ENCODE measurements around the gene ROBO1. TPM values are rescaled to one million over a fixed set of nuclear protein-coding genes. Genes with fewer than 3 reads are reported as not detected.
A peak's percentile ranks its signal among the peaks of the same experiment; 100 is the strongest.

ROBO1 gene
- total RNA-seq, 2 donors from 2014 or later: 7.6 to 19.7 TPM

DNA sequence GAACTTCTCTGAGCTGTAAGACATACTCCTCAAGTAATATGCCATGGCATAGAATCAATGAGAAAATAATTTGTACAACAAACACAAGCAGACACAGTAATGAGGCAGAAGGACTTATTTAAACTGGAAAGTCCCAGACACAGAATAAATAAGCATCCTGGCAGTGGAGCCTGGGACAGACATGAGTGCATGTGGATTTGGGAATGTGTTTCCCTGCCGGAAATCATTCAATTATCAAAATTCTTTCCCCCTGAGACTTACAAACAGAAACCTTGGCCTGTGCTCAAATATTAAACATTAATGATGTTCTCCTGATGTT lies 520.1 kb downstream of the ROBO1 start:
- Histone ChIP-seq H3K4me3 (no peak overlapping the region), H3K9me3 (no peaks in the 10 kb centered on the region), H3K27ac (peak overlapping the region in 1 of 2 donors; percentile 37), H3K4me1 (no peaks in the 10 kb centered on the region), H3K27me3 (no peaks in the 10 kb centered on the region), H3K36me3 (no peaks in the 10 kb centered on the region)
- TF ChIP-seq, protein P1, sequence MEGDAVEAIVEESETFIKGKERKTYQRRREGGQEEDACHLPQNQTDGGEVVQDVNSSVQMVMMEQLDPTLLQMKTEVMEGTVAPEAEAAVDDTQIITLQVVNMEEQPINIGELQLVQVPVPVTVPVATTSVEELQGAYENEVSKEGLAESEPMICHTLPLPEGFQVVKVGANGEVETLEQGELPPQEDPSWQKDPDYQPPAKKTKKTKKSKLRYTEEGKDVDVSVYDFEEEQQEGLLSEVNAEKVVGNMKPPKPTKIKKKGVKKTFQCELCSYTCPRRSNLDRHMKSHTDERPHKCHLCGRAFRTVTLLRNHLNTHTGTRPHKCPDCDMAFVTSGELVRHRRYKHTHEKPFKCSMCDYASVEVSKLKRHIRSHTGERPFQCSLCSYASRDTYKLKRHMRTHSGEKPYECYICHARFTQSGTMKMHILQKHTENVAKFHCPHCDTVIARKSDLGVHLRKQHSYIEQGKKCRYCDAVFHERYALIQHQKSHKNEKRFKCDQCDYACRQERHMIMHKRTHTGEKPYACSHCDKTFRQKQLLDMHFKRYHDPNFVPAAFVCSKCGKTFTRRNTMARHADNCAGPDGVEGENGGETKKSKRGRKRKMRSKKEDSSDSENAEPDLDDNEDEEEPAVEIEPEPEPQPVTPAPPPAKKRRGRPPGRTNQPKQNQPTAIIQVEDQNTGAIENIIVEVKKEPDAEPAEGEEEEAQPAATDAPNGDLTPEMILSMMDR (IDR thresholded peaks at IDR 0.05): no peak
- DNase-seq (ENCODE audit: low spot score): no peak

DNA sequence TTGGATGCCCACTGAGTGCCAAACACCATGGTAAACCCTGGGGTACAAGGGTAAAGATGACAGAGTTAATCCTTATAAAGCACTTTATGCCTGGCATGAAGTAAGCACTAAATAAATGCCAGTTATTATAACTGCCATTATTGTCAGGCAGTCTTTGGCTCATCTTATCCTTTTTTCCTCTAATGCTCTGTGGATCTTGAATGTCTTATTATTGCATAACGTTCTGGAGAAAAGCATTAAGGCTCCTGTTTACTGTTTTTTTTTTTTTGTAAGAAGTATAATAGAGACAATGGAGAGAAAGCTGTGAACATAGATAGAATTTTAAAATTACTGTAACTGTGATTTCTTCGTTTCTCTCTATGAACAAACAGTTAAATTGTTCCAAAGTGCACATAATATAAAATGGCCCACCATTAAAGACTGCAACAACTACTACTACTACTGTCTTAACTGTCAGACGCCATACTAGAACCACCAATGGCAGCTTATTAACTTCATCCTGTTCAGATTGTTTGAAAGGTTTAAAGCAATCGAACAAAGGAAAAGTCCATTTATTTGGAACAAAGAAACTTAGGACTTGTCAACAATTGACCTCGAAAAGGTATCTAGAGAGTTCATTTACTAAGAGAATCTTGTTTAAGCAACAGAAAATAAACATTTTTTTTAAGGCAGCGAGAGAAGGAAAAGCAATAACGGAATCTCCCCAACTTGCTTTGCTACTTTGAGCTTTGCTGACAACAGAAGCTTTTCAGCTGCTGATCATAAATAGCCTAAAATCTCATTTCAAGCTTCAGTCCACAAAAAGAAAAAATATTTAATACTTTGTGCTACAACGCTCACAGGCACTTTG lies 520.7 kb downstream of the ROBO1 start:
- H3K36me3 ChIP-seq: no peaks in the 10 kb centered on the region
- no peak for DNase-seq (ENCODE audit: low spot score)
- H3K4me1 ChIP-seq: no peaks in the 10 kb centered on the region
- peak overlapping the region in 1 of 2 donors; percentile 37 for H3K27ac ChIP-seq
- peaks cover 0 to 2% of the 10 kb centered on the region in 2 donors for H3K9me3 ChIP-seq
- H3K27me3 ChIP-seq: no peaks in the 10 kb centered on the region
- no peak overlapping the region for H3K4me3 ChIP-seq
- TF ChIP-seq, protein P1 (IDR thresholded peaks at IDR 0.05): no peak

DNA sequence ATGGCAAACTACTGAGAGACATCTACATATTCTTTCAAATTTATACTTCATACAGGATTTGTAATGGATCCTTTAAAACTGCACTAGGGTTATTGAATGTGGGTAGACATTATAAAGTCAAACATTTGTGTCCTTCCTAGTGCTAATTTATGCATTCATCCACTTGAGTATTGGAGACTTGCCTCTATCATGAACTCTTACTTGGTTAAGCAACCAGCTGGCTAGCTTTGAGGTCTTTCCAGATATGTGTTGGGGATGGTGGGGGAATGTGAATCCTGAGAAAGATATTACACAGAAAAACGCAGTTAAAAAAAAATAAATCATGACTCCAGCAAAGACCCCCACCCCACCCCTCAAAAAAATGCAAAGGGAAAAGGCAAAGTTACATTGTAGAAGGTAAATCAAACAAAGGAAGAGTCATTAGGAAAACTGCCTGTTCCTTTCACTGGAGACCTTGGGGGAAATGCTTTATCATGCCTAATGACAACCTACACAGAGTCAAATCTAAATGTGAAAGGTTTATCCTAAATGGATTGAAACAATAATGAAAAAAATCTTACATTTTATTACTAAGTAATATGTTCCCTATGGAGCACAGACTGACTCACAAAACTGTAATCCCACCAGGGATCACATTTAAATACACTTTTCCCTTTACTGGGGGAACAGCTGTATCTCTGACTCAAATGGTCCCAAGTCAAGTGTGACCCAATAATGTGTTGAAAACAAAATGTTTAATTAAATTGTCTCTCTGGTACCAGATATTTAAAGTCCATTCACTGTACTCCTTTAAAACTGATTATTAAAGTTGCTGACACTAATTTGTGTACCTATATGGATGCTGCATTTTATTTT lies 522.3 kb downstream of the ROBO1 start:
- Histone ChIP-seq H3K36me3 (no peaks in the 10 kb centered on the region), H3K27ac (no peak overlapping the region), H3K27me3 (no peaks in the 10 kb centered on the region), H3K4me3 (no peak overlapping the region), H3K9me3 (peaks cover 0 to 18% of the 10 kb centered on the region in 2 donors), H3K4me1 (no peaks in the 10 kb centered on the region)
- DNase-seq (ENCODE audit: low spot score): no peak
- TF ChIP-seq, protein P1 (IDR thresholded peaks at IDR 0.05): no peak

DNA sequence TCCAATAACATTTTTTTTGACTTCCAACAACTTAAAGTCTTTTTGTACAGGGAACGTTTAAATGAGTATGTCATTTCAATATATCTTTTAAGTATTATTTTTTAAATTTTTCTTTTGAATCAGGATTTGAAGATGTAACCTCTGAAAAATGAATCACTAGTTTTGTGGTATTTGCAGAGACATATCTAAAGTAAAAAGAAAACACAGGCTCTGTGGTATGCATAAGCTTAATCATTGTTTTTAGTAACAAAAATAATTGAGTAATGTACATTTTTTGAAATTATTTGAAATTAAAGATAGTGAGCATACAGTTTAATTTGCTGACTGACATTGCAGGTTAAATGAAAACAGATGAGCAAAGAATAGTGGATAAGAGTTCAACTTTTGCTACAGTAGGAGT lies 531.3 kb downstream of the ROBO1 start:
- no peak overlapping the region for H3K27ac ChIP-seq
- no peak overlapping the region for H3K4me3 ChIP-seq
- TF ChIP-seq, protein P1 (IDR thresholded peaks at IDR 0.05): no peak
- H3K4me1 ChIP-seq: no peaks in the 10 kb centered on the region
- H3K27me3 ChIP-seq: no peaks in the 10 kb centered on the region
- no peaks in the 10 kb centered on the region for H3K36me3 ChIP-seq
- DNase-seq (ENCODE audit: low spot score): no peak
- H3K9me3 ChIP-seq: peaks cover 0 to 13% of the 10 kb centered on the region in 2 donors

DNA sequence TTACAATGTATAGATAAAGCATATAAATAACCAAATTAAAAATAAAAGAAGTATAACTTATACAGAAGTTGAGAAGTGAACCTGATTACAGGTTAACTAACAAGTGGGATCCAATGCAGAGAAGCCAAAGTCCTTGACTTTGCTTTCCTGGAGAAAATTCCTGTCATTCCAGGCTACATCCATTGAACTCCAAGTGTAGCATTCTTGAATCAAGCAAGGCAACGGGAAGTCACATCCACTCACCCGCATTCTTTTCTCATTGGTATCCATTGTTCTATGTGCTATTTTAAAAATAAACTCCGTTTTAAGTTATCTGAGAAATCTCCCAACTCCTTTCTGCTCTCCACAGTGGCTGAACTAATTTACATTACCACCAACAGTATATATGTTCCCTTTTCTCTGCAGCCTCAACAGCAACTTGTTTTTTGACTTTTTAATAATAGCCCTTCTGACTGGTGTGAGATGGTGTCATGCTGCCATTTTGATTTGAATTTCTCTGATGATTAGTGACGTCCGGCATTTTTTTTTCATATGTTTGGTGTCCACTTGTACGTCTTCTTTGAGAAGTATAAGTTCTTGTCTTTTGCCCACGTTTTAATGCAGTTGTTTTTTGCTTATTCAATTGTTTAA lies 534.3 kb downstream of the ROBO1 start:
- TF ChIP-seq, protein P1 (IDR thresholded peaks at IDR 0.05): no peak
- Histone ChIP-seq H3K4me1 (no peaks in the 10 kb centered on the region), H3K36me3 (no peaks in the 10 kb centered on the region), H3K27ac (no peak overlapping the region), H3K9me3 (no peaks in the 10 kb centered on the region), H3K27me3 (no peaks in the 10 kb centered on the region), H3K4me3 (no peak overlapping the region)
- no peak for DNase-seq (ENCODE audit: low spot score)

All from right atrium auricular region (tissue), 2 donors.